IPS-11a (cell line): Measurements from ENCODE around the gene RTKN2.
"Not testable (repeated sequence)": the region's sequence is repeated elsewhere in the genome, so short reads cannot be mapped to it uniquely, and the experiment has no call there.

Source experiments
- H3K4me3 ChIP-seq: one replicate; pipeline ENCODE4 v1.5.1; 2013; ENCODE audit warnings: low read depth, low read length, control low read depth

The RTKN2 gene

DNA sequence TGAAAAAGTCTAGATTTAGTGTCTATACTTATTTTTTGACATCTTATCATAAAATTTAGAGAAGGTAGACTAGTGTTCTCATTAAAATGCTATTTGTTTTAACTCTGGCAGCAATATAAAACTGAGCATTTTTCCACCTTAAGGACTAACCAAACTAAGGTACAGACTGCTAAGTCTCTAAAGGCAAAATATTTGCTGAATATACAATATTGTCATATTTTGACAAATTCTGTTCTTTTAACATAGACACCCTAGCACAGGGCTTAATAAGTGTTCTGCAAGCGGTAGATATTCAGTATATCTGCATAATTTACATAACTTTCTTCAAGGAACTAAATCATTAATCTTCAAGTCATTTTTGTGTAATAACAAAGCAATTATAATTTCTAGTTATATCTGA lies 8.6 kb downstream of the RTKN2 start:
- no peak overlapping the region for H3K4me3 ChIP-seq

DNA sequence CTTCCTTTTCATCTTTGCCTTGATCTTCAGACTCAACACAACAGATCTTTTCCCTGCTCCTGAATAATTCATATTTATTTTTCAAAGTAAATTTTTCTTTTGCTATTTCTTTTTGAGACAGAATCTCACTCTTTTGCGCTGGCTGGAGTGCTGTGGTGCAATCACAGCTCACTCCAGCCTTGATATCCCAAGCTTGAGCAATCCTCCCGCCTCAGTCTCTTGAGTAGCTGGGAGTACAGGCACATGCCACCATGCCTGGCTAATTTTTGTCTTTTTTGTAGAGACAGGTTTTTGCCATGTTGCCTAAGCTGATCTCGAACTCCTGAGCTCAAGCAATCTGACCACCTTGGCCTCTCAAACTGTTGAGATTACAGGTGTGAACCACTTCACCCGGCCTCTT lies 9.2 kb downstream of the RTKN2 start:
- H3K4me3 ChIP-seq: no peak overlapping the region

DNA sequence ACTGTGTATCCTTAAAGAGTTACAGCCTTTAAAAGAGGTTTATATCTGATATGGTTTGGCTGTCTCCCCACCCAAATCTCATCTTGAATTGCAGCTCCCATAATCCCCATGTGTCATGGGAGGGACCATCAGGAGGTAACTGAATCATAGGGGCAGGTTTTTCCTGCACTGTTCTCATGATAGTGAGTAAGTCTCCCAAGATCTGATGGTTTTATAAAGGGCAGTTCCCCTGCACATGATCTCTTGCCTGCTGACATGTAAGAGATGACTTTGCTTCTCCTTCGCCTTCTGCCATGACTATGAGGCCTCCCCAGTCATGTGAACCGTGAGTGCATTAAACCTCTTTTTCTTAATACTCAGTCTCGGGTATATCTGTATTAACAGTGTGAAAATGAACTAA lies 9.7 kb downstream of the RTKN2 start:
- H3K4me3 ChIP-seq: no peak overlapping the region

DNA sequence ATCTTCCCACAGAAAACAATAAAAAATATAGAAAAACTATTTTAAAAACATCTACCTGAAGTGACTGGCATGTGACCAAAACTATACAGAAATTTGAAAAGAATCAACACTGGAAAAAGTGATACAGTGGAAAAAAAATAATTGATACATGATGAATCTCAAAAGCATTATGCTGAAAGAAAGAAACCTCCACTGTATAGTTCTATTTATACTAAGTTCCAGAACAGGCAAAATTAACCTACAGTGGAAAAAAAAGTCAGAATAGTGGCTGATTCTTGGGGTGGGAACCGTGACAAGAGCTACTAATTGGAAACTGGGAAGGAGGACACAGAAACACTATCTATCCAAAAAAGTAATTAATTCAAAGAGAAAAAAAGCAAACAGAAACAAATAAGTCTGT lies 14.9 kb downstream of the RTKN2 start:
- H3K4me3 ChIP-seq: no peak overlapping the region

DNA sequence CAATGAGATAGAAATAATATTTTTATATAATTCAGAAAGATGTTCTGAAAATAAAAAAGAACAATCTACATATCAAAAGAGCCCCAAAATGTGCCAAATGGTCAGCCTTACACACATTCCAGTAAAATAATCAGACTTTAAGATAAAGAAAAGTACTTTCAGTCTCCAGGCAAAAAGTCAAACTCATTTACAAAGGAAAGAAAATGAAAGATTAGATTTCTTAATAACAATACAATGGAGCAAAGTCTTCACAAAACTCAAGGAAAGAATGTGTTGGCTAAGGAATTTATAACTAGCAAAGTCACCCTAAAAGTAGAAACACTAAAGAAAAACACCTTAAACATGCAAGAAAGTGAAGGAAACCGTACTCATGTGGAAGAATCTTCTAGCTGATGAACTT lies 16.6 kb downstream of the RTKN2 start:
- no peak overlapping the region for H3K4me3 ChIP-seq

DNA sequence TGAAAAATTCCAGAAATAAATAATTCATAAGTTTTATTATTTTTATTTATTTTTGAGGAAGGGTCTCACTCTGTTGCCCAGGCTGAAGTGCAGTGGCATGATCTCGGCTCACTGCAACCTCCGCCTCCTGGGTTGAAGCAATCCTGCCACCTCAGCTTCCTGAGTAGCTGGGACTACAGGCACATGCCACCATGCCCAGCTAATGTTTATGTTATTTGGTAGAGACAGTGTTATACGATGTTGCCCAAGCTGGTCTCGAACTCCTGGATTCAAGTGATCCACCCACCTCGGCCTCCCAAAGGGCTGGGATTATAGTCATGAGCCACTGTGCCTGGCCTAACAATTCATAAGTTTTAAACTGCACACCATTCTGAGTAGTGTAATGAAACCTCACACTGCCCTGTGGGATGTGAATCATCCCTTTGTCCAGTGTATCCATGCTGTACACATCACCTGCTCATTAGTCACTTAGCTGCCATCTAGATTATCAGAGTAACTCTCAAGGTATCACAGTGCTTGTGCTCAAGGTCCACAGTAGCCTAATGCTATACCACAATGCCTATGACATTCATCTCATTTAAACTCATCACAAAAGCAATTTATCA lies 17.9 kb downstream of the RTKN2 start:
- H3K4me3 ChIP-seq: no peak overlapping the region

DNA sequence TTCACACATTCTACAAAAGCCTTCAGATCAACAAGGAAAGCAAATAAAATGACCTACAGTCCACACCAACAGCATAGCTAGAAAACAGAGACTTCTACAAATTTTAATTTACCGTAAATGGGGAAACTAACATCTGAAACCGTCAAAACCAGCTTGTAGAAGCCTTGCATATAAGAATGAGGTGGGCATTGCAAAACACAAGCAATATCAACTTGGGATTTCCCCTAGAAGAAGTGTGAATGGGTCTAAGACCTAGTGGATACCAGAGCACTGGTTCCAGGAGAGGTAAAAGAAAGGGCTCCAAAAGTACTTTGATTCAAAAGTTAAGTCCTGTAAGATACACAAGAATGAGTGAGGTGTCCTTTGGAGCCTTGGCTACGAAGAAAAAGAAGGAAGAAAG lies 18.7 kb downstream of the RTKN2 start:
- no peak overlapping the region for H3K4me3 ChIP-seq

DNA sequence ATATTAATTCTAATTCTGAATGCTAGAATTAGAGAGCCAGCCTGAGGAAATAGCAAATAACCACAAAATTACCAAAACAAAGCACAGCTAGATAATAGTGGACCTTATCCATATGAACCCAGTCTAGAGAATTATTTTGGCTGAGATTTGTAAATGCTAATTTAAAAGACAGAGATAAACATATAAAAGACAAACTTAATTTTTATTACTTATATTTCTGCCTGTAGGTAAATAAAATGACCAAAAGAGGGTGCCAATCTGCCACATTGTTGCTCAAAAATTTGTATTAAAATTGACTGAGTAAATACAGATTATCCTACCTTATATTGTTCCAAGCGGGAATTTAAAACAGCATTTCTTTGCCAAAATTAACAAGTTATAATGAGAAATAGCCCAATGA lies 20.2 kb downstream of the RTKN2 start:
- H3K4me3 ChIP-seq: no peak overlapping the region

DNA sequence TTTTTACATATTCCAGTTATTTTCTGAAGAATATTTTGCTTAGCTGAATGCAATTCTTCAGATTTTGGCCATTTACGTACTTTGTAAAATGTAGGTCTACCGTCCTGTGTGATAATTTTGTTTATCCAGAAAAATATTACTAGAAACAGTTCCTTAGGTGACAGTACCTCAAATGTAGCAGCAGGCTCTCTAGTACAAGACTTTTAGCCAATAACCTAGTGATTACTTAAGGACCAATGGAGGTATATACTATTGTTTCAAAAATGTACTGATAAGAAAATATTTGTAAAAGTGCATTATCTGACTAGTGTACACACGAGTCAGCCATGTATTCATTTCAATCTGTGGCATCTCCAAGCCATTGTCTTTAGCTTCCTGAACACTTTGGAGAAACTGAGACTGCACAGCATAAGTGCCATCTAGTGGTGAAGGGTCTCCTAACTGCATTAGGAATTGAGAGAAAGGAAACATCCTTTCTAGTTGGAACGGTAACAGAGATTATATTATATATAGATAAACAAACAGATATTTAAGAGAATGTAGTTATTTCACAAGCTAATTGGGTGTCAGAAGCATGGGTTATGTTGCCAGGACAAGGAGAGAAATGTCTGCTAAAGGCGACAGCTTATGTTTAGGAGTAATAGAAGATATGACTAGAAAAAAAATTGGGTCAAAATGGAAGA lies 23.7 kb downstream of the RTKN2 start:
- H3K4me3 ChIP-seq: no peak overlapping the region

DNA sequence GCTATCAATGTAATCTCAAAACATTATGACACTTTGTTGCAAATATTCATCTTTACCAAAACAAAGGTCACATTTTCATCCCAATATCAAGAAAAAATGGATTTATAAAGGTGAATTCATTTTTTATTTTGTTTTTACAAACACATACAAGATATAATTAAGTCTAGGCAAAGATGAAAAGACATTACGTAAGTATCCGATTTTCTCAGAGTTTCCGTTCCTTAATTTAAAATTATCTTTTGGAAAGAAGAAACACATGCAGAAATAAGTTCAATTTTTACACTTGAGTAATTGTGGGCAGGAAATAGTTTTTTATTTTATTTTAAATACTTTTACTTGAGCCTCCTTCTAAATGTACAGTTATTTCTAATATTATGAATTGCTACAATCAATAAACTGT lies 24.6 kb downstream of the RTKN2 start:
- H3K4me3 ChIP-seq: no peak overlapping the region

DNA sequence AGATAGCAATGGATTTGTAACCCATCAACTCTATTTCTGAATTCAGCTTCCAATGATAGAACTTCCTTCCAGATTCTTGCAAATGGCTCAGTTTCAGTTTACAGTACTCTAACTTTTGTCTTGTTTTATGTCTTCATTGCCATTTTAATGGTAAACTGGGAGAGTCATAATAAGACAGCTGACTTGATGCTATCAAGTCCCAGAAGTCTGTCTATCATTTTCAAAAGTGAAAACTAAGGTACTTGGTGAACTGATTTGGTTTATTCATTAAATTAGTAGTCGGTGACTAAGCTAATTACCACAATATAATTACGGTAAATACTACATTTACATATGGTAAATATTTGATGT lies 25.0 kb downstream of the RTKN2 start:
- H3K4me3 ChIP-seq: no peak overlapping the region

DNA sequence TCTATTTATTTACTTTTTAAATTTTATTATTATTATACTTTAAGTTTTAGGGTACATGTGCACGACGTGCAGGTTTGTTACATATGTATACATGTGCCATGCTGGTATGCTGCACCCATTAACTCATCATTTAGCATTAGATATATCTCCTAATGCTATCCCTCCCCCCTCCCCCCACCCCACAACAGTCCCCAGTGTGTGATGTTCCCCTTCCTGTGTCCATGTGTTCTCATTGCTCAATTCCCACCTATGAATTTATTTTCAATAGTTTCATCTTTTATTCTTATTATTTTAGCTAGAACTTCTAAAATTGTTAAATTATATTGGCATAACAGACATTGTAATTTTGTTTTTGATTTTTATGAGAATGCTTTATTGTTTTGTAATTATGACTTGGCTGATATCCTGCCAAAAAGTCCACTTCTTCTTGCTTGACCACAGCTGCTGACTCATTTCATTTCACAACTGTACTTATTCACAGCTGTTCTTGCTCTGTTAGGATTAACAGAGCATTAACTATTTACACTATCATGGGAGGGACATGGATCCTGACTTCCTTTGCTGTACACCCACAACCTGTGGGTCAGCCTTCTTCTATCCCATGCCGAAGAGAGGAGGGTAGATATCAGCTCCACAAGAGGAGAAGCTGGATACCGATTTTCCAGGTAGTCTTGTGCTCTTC lies 25.5 kb downstream of the RTKN2 start:
- not testable (repeated sequence) for H3K4me3 ChIP-seq

DNA sequence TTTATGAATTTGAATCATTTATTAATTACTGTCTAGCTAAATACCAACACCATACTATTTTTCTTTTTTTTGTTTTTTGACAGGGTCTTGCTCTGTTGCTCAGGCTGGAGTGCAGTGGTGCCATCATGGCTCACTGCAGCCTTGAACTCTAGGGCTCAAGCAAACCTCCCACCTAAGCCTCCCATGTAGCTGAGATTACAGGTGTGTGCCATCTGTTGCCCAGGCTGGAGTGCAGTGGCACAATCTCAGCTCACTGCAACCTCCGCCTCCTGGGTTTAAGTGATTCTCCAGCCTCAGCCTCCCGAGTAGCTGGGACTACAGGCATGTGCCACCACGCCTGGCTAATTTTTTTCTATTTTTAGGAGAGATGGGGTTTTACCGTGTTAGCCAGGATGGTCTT lies 27.1 kb downstream of the RTKN2 start:
- not testable (repeated sequence) for H3K4me3 ChIP-seq

DNA sequence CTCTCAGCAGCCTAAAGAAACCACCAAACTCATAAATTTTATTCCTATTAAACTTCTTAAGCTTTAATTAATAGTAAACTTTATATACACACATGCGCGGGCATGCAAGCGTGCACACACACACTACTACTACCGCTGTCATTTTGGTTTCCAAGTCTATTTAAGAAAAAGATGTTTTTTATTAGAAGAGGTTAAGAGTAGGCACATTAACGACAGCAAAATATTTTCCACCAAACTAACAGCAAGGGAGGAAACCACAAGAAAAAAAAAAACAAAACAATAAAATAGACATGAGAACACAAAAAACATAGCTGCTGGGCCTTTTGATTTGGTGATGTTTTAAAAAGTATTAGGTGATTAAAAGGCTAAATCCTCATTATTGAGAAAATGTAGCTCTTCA lies 28.6 kb downstream of the RTKN2 start:
- H3K4me3 ChIP-seq: no peak overlapping the region

DNA sequence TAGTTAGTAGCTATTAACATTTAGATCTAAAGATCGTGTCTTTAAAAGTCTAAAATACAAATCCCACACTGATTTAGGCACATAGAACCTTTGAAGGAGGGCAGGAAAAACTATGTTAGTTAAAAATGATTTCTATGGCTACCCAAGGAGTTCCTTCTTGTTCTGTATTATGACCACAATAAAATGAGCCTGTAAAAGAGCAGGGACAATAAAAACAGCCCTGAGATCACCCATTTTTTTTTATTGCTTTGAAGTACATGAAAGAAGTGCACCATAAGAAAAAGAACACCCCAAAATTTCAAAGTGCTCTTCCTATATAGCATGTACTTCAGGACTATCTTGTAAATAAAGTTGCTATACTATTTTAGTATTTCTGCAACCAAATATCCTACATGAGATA lies 29.8 kb downstream of the RTKN2 start:
- no peak overlapping the region for H3K4me3 ChIP-seq

DNA sequence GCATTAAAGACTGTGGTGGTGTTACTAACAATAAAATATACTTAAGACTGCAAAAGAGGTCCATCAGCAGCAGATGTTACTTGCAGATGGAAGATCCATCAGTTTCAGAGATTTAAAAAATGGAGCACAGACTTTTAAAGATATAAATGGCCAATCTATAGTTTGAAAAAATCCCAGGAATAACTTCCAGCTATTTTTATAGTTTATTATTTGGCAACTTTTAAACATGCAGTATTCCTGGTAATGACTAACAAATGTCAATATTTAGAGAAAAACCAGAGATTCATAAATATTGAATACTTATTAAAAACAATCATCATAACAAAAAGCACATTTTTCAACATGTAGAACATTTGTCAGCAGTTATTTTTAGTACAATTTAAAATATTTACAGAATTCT lies 30.7 kb downstream of the RTKN2 start:
- no peak overlapping the region for H3K4me3 ChIP-seq

DNA sequence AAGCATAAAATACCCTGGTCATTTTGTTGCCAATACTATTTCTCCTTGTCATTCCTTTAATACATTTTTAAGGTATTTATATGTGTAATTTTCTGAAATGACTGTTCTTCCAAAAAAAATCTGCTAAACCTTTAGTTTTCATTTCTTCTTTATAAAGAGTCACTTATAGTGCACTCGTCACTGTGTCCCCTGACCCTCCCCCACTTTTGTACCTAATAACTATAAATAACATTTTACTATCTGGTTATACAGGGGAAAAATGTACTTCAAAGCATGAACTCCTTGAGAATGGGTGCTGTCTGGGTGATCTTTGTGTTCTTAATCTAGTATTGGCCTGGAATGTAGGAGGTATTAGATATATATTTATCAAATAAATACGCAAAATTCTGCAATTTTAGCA lies 31.1 kb downstream of the RTKN2 start:
- no peak overlapping the region for H3K4me3 ChIP-seq

DNA sequence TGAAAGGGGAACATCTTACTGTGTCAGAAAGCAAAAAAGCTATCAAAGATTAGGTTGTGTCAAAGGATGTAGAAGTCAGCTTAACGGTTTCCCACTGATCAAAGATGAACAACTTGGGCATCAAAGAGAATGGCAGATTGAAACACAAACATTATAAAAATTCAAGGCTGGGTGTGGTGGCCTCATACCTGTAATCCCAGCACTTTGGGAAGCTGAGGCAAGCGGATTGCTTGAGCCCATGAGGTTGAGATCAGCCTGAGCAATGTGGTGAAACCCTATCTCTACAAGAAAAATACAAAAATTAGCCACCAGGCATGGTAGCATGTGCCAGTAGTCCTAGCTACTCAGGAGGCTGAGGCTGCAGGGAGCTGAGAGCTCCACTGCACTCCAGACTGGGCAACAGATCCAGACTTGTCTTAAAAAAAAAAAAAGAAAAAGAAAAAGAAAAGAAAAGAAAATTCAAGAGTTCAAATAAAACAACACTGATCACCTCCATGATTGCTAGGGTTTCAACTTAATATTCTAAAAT lies 34.5 kb downstream of the RTKN2 start:
- no peak overlapping the region for H3K4me3 ChIP-seq

DNA sequence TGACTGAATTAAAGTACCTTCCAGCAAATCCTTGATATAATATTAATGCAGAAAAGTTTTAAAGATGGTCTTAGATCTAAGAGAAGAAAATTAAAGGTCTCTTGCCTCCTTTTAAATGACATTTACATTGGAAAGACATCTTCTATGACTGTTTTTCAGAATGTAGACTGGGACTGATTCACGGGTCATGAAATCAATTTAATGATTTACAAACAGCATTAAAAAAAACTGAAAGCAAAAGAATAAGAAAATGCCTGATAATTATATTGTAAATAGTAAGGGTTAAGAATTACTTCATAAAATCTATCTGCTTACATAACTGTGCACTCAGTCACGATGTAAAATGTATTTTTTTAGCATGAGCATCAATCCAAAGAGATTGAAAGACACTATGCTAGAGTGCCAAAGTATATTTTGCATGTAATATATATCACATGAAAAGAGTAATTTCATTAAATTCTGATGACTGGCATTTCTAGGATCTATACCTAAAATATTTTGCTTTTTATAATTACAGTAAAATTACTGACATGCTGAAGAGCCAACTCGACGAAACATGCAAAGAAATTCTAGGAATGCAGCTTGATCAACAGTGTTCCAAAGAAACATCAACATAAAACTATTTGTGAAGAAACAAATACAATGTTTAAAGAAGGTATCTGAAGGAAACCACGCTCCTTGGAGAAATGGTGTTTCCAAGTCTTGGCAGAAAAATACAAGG lies 35.1 kb downstream of the RTKN2 start:
- H3K4me3 ChIP-seq: no peak overlapping the region

DNA sequence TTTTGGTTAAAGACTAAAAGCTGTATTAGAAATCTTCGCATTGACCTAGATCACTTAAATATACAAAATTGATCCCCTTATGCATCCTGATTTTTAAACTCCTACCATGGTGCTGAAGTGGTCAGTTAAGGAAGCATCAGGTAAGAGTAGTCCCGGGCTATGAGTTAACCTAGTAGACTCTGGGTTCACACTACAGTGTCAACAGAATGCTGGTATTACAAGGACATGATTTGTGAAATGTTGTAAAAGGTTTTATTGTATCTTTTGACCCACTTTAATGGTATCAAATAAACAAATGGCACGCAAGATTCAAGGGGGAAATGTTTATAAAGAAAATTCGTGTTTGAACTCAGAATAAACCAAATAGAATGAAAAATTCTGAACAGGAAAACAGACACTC lies 36.8 kb downstream of the RTKN2 start:
- no peak overlapping the region for H3K4me3 ChIP-seq

DNA sequence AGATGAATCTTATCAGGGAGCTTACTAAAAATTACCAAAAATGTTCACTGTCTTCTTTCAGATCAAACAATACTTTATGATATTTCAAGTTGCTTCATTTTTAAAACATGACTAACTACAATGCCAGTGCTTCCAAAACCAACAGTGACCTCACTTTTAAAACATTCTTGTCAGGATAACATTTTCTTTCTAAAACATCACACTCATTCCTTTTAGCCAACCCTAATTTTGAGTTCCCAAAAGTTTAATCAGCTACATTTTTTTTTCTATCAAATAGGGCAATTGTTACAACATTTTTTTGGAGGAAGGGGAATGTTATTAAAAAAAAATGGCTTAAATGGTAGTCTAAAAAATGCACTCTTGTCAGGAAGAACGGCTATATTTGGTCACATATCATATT lies 37.3 kb downstream of the RTKN2 start:
- H3K4me3 ChIP-seq: no peak overlapping the region
